Transverse colon (tissue), 3 donors: Measurements from ENCODE around the gene PCDHGB4.

Source experiments
- CTCF ChIP-seq, 5 experiments: fragments of 200-600 bp in 3 of 5; fragments of 450-650 bp in 2 of 5; sonication (generic) in 3 of 5; IDR thresholded peaks; 1 replicate in 2 of 5; 2 replicates in 3 of 5; pipeline ENCODE4 v1.5.1; 2016 to 2017; ENCODE audit warnings: antibody characterized with exemption in 5 of 5, inconsistent platforms in 3 of 5, mild to moderate bottlenecking in 2 of 5, moderate library complexity in 1 of 5
- POLR2A ChIP-seq: fragments of 450-650 bp; IDR thresholded peaks from one replicate; pipeline ENCODE4 v1.6.1; 2016; ENCODE audit warnings: antibody characterized with exemption, mild to moderate bottlenecking, moderate library complexity

- no peak for TF ChIP-seq POLR2A
- TF ChIP-seq CTCF (IDR thresholded peaks at IDR 0.05) = no peak
These were observed 26.1 kb downstream of the PCDHGB4 start for GRCh38 chr5:141413540-141414069.
